NOMO-1 (cell line): ENCODE measurements around the gene SYCP2.
"Not testable (repeated sequence)": the region's sequence is repeated elsewhere in the genome, so short reads cannot be mapped to it uniquely, and the experiment has no call there.

Experiments used
- DNase-seq, 2 experiments: peaks; one replicate each; lab custom pipeline; 2025; ENCODE audit not compliant: unreplicated experiment in 2 of 2; lab: John Stamatoyannopoulos, UW

SYCP2 gene

GRCh38 chr20:59911041-59911440, 22.4 kb downstream of the SYCP2 start:
- no peak for DNase-seq

GRCh38 chr20:59908855-59909254, 24.6 kb downstream of the SYCP2 start:
- no peak for DNase-seq

GRCh38 chr20:59903621-59904020, 29.8 kb downstream of the SYCP2 start:
- no peak for DNase-seq

- no peak for DNase-seq
Observed at GRCh38 chr20:59902470-59902869, 31.0 kb downstream of the SYCP2 start.

GRCh38 chr20:59895908-59896307, 37.5 kb downstream of the SYCP2 start:
- DNase-seq, result no peak

GRCh38 chr20:59891581-59891980, 41.9 kb downstream of the SYCP2 start:
- no peak for DNase-seq

- DNase-seq, result not testable (repeated sequence)
Observed at GRCh38 chr20:59890035-59890434, 43.4 kb downstream of the SYCP2 start.

GRCh38 chr20:59888050-59888449, 45.4 kb downstream of the SYCP2 start:
- DNase-seq, result no peak

- DNase-seq, result no peak
Observed at GRCh38 chr20:59884494-59884893, 48.9 kb downstream of the SYCP2 start.

GRCh38 chr20:59880198-59880597, 53.2 kb downstream of the SYCP2 start:
- DNase-seq, result no peak

- DNase-seq, result no peak
Observed at GRCh38 chr20:59873409-59873808, 60.0 kb downstream of the SYCP2 start.

- no peak for DNase-seq
Observed at GRCh38 chr20:59871096-59871495, 62.3 kb downstream of the SYCP2 start.

- DNase-seq, result no peak
Observed at GRCh38 chr20:59866338-59866737, 67.1 kb downstream of the SYCP2 start.

GRCh38 chr20:59864726-59865125, 68.7 kb downstream of the SYCP2 start:
- no peak for DNase-seq

- no peak for DNase-seq
Observed at GRCh38 chr20:59863058-59863457, 70.4 kb downstream of the SYCP2 start.

- DNase-seq, result no peak
Observed at GRCh38 chr20:59861401-59861800, 72.0 kb downstream of the SYCP2 start.

- no peak for DNase-seq
Observed at GRCh38 chr20:59858425-59858824, 75.0 kb downstream of the SYCP2 start.

- DNase-seq, result no peak
Observed at GRCh38 chr20:59857966-59858365, 75.5 kb downstream of the SYCP2 start.

GRCh38 chr20:59856941-59857340, 76.5 kb downstream of the SYCP2 start:
- DNase-seq, result not testable (repeated sequence)

GRCh38 chr20:59856526-59856925, 76.9 kb downstream of the SYCP2 start:
- DNase-seq, result not testable (repeated sequence)

- peak in 1 of 2 experiments; percentile 42 for DNase-seq
Observed at GRCh38 chr20:59850018-59850641, 83.3 kb downstream of the SYCP2 start.

GRCh38 chr20:59848182-59848581, 85.3 kb downstream of the SYCP2 start:
- no peak for DNase-seq

- DNase-seq, result no peak
Observed at GRCh38 chr20:59845472-59845871, 88.0 kb downstream of the SYCP2 start.
